HCT116 (cell line): Measurements from ENCODE around the gene RHEBL1. TPM values are rescaled to one million over a fixed set of nuclear protein-coding genes. Genes with fewer than 3 reads are reported as not detected.

Experiments
- ATAC-seq: fragments of 200-7000 bp; cut with Tn5 transposase; 2 replicates; pipeline ENCODE4 v1.9.1; 2020; ENCODE audit warnings: mild to moderate bottlenecking, moderate library complexity
- BruUV-seq: library from RNA; stranded (reverse); fragments of 400-500 nt; replicated peaks from 2 replicates; lab custom pipeline; 2021; lab: Mats Ljungman, UMichigan
- CTCF ChIA-PET: fragments of 300-600 bp; sonication (Branson Sonifier 250); formaldehyde crosslinking; loops from one replicate; lab custom pipeline; 2021; ENCODE audit warnings: antibody characterized with exemption; lab: Charles Lee
- POLR2A ChIA-PET: fragments of 300-600, 350-600 bp; sonication (Branson Sonifier 250); formaldehyde crosslinking; loops from one replicate; lab custom pipeline; 2021; ENCODE audit warnings: antibody characterized with exemption; lab: Charles Lee
- RAD21 ChIA-PET, 2 experiments: fragments of 300-600 bp; sonication (Branson Sonifier 250); formaldehyde crosslinking; loops; one replicate each; lab custom pipeline; 2023; ENCODE audit warnings: low total read pairs in 2 of 2; ENCODE audit not compliant: uncharacterized antibody in 2 of 2, unreplicated experiment in 2 of 2, low non-redundant PET in 1 of 2; lab: Charles Lee
- DNase-seq: peaks from one replicate; pipeline ENCODE4 v3.0.0-alpha.2; 2010; ENCODE audit warnings: low read depth, low spot score
- H2AFZ ChIP-seq: fragments of 200-600 bp; shearing (Covaris generic), sonication (generic); 2 replicates; pipeline ENCODE4 v1.6.1; 2017; ENCODE audit warnings: low read depth, mixed run types, mixed read lengths, antibody characterized with exemption, low read length; ENCODE audit not compliant: poor library complexity, severe bottlenecking
- H3K27ac ChIP-seq: 2 replicates; pipeline ENCODE4 v1.5.1; 2012; ENCODE audit warnings: low read depth, low read length
- H3K27me3 ChIP-seq: fragments of 200-600 bp; sonication (generic); 2 replicates; pipeline ENCODE4 v1.6.1; 2016; ENCODE audit warnings: mixed run types, low read length, mixed read lengths; ENCODE audit not compliant: insufficient read depth
- H3K36me3 ChIP-seq, 2 experiments: fragments of 200-500 bp in 1 of 2; fragments of 200-600 bp in 1 of 2; sonication (Bioruptor generic) in 1 of 2; sonication (generic) in 1 of 2; 2 replicates each; pipeline versions ENCODE4 v1.5.1 to v1.6.1; 2014 to 2016; ENCODE audit warnings: low read length in 2 of 2, inconsistent platforms in 1 of 2, mixed read lengths in 1 of 2, mixed run types in 1 of 2; ENCODE audit not compliant: insufficient read depth in 2 of 2, control insufficient read depth in 1 of 2
- H3K4me1 ChIP-seq, 2 experiments: fragments of 200-600 bp in 1 of 2; sonication (generic) in 1 of 2; 2 replicates each; pipeline versions ENCODE4 v1.5.1 to v1.6.1; 2012 to 2017; ENCODE audit warnings: low read length in 2 of 2, inconsistent platforms in 1 of 2, mild to moderate bottlenecking in 1 of 2, mixed read lengths in 1 of 2, mixed run types in 1 of 2, moderate library complexity in 1 of 2; ENCODE audit not compliant: insufficient read depth in 2 of 2, control insufficient read depth in 1 of 2
- H3K4me2 ChIP-seq: fragments of 200-600 bp; sonication (generic); 2 replicates; pipeline ENCODE4 v1.6.1; 2017; ENCODE audit warnings: mixed run types, low read length, mixed read lengths
- H3K4me3 ChIP-seq, 2 experiments: fragments of 200-600 bp in 1 of 2; sonication (generic) in 1 of 2; replicated peaks in 1 of 2; 2 replicates each; pipeline ENCODE4 v1.5.1; 2011 to 2016; ENCODE audit warnings: low read length in 2 of 2, control low read depth in 1 of 2, low read depth in 1 of 2, mild to moderate bottlenecking in 1 of 2, mixed read lengths in 1 of 2, mixed run types in 1 of 2
- H3K79me2 ChIP-seq: fragments of 200-600 bp; sonication (generic); 2 replicates; pipeline ENCODE4 v1.6.1; 2017; ENCODE audit warnings: mild to moderate bottlenecking, mixed run types, low read length, moderate library complexity, mixed read lengths; ENCODE audit not compliant: insufficient read depth
- H3K9ac ChIP-seq: fragments of 200-600 bp; sonication (generic); 2 replicates; pipeline ENCODE4 v1.6.1; 2016; ENCODE audit warnings: low read length, mixed read lengths
- H3K9me2 ChIP-seq: fragments of 200-600 bp; sonication (generic), shearing (Covaris generic); 2 replicates; pipeline ENCODE4 v1.6.1; 2017; ENCODE audit warnings: mixed run types, mild to moderate bottlenecking, moderate library complexity; ENCODE audit not compliant: insufficient read depth
- H3K9me3 ChIP-seq, 2 experiments: fragments of 200-500 bp in 1 of 2; fragments of 200-600 bp in 1 of 2; sonication (Bioruptor generic) in 1 of 2; sonication (generic) in 1 of 2; 2 replicates each; pipeline ENCODE4 v1.6.1; 2014 to 2017; ENCODE audit warnings: low read length in 2 of 2, mixed read lengths in 2 of 2, inconsistent platforms in 1 of 2, low read depth in 1 of 2, mild to moderate bottlenecking in 1 of 2, mixed run types in 1 of 2, moderate library complexity in 1 of 2; ENCODE audit not compliant: control insufficient read depth in 1 of 2, insufficient read depth in 1 of 2
- H4K20me1 ChIP-seq: fragments of 200-600 bp; sonication (generic), shearing (Covaris generic); 2 replicates; pipeline ENCODE4 v1.6.1; 2017; ENCODE audit warnings: mixed run types, mild to moderate bottlenecking, moderate library complexity; ENCODE audit not compliant: insufficient read depth
- CBX3 ChIP-seq: IDR thresholded peaks from 2 replicates; pipeline ENCODE4 v1.6.1; 2012; ENCODE audit warnings: low read depth
- POLR2A ChIP-seq: IDR thresholded peaks from 2 replicates; pipeline ENCODE4 v1.7.0; 2011; ENCODE audit warnings: borderline replicate concordance; ENCODE audit not compliant: insufficient read depth, insufficient read length; ENCODE audit errors: extremely low read depth
- POLR2AphosphoS5 ChIP-seq: IDR thresholded peaks from 2 replicates; pipeline ENCODE4 v1.6.1; 2011; ENCODE audit warnings: mild to moderate bottlenecking, low read depth, low read length, moderate library complexity
- RAD21 ChIP-seq: IDR thresholded peaks from 2 replicates; pipeline ENCODE4 v1.6.1; 2012; ENCODE audit warnings: low read depth, mild to moderate bottlenecking
- SIN3A ChIP-seq: IDR thresholded peaks from 2 replicates; pipeline ENCODE4 v1.6.1; 2012; ENCODE audit warnings: low read depth
- SP1 ChIP-seq: IDR thresholded peaks from 2 replicates; pipeline ENCODE4 v1.6.1; 2012; ENCODE audit warnings: low read depth
- SRF ChIP-seq: IDR thresholded peaks from 2 replicates; pipeline ENCODE4 v1.6.1; 2012; ENCODE audit warnings: low read depth
- TCF7L2 ChIP-seq: IDR thresholded peaks from 2 replicates; pipeline ENCODE4 v1.7.0; 2011; ENCODE audit warnings: borderline replicate concordance, inconsistent platforms; ENCODE audit not compliant: insufficient read depth, insufficient read length; ENCODE audit errors: extremely low read depth
- ZFX ChIP-seq: fragments of 450-650 bp; IDR thresholded peaks from 2 replicates; pipeline ENCODE4 v1.6.1; 2017
- intact Hi-C: fragments of 100-400 bp; cut with micrococcal nuclease; formaldehyde crosslinking; loops from 2 replicates; pipeline ENCODE4 v1.10.0; 2022
- total RNA-seq: library from RNA; stranded (reverse); gene quantifications from one replicate; pipeline ENCODE4 v1.2.1, GENCODE V29; 2021; ENCODE audit not compliant: unreplicated experiment
- TF ChIP-seq, protein P1 (sequence below): IDR thresholded peaks from 2 replicates; pipeline ENCODE4 v1.6.1; 2011; ENCODE audit warnings: mild to moderate bottlenecking, low read length, moderate library complexity; ENCODE audit not compliant: insufficient replicate concordance; ENCODE audit errors: extremely low read depth
- TF ChIP-seq, protein P2 (sequence below), 3 experiments: fragments of 200-600 bp in 1 of 3; sonication (generic) in 1 of 3; IDR thresholded peaks in 2 of 3; conservative IDR thresholded peaks in 1 of 3; 2 replicates each; pipeline ENCODE4 v1.5.1; 2012 to 2017; ENCODE audit warnings: low read depth in 2 of 3, low read length in 2 of 3, antibody characterized with exemption in 1 of 3, borderline replicate concordance in 1 of 3, control low read depth in 1 of 3, mild to moderate bottlenecking in 1 of 3, mixed read lengths in 1 of 3, mixed run types in 1 of 3, moderate library complexity in 1 of 3; ENCODE audit not compliant: insufficient read depth in 1 of 3

RHEBL1 gene
- total RNA-seq, 1 experiment from 2014 or later, result 2.8 TPM

DNA sequence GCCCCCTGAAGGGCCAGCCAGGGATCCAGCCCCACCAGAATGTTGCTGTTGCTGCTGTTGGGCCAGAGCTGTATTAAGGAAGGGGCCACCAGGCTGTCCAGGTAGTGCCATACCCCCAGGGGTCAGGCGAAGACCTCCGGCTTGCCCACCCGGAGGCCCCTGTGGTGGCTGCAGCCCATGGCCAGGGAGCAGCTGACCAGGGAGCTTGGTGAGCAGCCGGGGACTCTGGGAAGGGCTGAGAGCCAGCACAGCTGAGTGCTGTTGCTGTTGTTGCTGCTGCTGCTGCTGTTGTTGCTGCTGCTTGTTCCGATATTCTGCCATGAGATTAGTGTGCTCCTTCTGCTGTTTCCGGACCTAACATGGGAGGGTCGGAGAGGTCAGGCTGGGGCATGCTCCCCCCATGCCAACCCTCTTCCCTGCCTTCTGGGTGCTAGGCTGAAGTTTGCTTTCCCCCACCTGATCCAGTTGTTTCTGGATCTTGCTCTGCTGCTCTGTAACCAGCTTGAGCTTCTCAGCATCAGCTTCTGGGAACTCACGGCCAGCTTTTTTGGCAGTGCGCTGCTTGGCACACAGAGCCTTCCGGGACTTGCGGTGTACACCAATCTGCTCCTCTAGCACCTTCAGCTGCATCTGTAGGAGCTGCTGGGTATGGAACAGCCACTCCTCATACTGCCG lies 36.0 kb downstream of the RHEBL1 start:
- POLR2A ChIA-PET, result no interaction called here
- H3K9ac ChIP-seq, result no peak overlapping the region
- no peak for ATAC-seq
- H3K79me2 ChIP-seq, result no peaks in the 10 kb centered on the region
- peaks cover 35 to 67% of the 10 kb centered on the region in 2 experiments for H3K36me3 ChIP-seq
- no peaks in the 10 kb centered on the region for H3K4me1 ChIP-seq
- BruUV-seq, result no TSS peak
- no peaks in the 10 kb centered on the region for H3K27me3 ChIP-seq
- no peak for DNase-seq
- no peaks in the 10 kb centered on the region for H3K9me3 ChIP-seq
- CTCF ChIA-PET, result interaction anchor here (1.1 kb wide), 1 partner anchor 10 kb away, joined by 5 read pairs; no protein-coding TSS in a partner anchor
- no peaks in the 10 kb centered on the region for H4K20me1 ChIP-seq
- no peak overlapping the region for H3K4me3 ChIP-seq
- no peak overlapping the region for H3K27ac ChIP-seq
- no peak overlapping the region for H3K4me2 ChIP-seq
- intact Hi-C loops, result no loop called here
- no peak overlapping the region for H2AFZ ChIP-seq
- RAD21 ChIA-PET, result no interaction called here
- no peaks in the 10 kb centered on the region for H3K9me2 ChIP-seq
- no peak for TF ChIP-seq CBX3
- TF ChIP-seq SRF, result no peak
- no peak for TF ChIP-seq SP1
- TF ChIP-seq SIN3A, result no peak
- no peak for TF ChIP-seq TCF7L2
- TF ChIP-seq ZFX, result no peak
- TF ChIP-seq POLR2A, result no peak
- TF ChIP-seq, protein P1, sequence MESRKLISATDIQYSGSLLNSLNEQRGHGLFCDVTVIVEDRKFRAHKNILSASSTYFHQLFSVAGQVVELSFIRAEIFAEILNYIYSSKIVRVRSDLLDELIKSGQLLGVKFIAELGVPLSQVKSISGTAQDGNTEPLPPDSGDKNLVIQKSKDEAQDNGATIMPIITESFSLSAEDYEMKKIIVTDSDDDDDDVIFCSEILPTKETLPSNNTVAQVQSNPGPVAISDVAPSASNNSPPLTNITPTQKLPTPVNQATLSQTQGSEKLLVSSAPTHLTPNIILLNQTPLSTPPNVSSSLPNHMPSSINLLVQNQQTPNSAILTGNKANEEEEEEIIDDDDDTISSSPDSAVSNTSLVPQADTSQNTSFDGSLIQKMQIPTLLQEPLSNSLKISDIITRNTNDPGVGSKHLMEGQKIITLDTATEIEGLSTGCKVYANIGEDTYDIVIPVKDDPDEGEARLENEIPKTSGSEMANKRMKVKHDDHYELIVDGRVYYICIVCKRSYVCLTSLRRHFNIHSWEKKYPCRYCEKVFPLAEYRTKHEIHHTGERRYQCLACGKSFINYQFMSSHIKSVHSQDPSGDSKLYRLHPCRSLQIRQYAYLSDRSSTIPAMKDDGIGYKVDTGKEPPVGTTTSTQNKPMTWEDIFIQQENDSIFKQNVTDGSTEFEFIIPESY, result no peak
- no peak for TF ChIP-seq RAD21
- TF ChIP-seq, protein P2, sequence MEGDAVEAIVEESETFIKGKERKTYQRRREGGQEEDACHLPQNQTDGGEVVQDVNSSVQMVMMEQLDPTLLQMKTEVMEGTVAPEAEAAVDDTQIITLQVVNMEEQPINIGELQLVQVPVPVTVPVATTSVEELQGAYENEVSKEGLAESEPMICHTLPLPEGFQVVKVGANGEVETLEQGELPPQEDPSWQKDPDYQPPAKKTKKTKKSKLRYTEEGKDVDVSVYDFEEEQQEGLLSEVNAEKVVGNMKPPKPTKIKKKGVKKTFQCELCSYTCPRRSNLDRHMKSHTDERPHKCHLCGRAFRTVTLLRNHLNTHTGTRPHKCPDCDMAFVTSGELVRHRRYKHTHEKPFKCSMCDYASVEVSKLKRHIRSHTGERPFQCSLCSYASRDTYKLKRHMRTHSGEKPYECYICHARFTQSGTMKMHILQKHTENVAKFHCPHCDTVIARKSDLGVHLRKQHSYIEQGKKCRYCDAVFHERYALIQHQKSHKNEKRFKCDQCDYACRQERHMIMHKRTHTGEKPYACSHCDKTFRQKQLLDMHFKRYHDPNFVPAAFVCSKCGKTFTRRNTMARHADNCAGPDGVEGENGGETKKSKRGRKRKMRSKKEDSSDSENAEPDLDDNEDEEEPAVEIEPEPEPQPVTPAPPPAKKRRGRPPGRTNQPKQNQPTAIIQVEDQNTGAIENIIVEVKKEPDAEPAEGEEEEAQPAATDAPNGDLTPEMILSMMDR (IDR thresholded peaks at IDR 0.05 in 2 of 3, conservative IDR thresholded peaks at IDR 0.05 in 1 of 3; ENCODE audit: borderline replicate concordance in 1 of 3, insufficient read depth in 1 of 3, low read depth in 2 of 3, low read length in 2 of 3), result no peak
- no peak for TF ChIP-seq POLR2AphosphoS5
